Nephron progenitor cell (in vitro differentiated cells): Measurements from ENCODE around the gene RTL5.

Source experiments
- DNase-seq: peaks from one replicate; pipeline ENCODE4 v3.0.0; 2021
- H3K27ac Mint-ChIP-seq: 2 replicates; pipeline ENCODE4 v1.8.0; 2021; ENCODE audit warnings: mild to moderate bottlenecking, moderate library complexity, mixed read lengths
- H3K27me3 Mint-ChIP-seq: 2 replicates; pipeline ENCODE4 v1.8.0; 2021; ENCODE audit warnings: mild to moderate bottlenecking, low read depth, mixed read lengths; ENCODE audit not compliant: poor library complexity
- H3K36me3 Mint-ChIP-seq: 2 replicates; pipeline ENCODE4 v1.8.0; 2021; ENCODE audit warnings: low read depth, mixed read lengths
- H3K4me1 Mint-ChIP-seq: 2 replicates; pipeline ENCODE4 v1.8.0; 2021; ENCODE audit warnings: mixed read lengths
- H3K4me3 Mint-ChIP-seq: 2 replicates; pipeline ENCODE4 v1.8.0; 2021; ENCODE audit warnings: mild to moderate bottlenecking, moderate library complexity, mixed read lengths
- H3K9me3 Mint-ChIP-seq: 2 replicates; pipeline ENCODE4 v1.8.0; 2021; ENCODE audit warnings: mild to moderate bottlenecking, moderate library complexity, mixed read lengths
- CTCF ChIP-seq: fragments of 200-600 bp; sonication (generic); IDR thresholded peaks from 2 replicates; pipeline ENCODE4 v1.5.0; 2021; ENCODE audit warnings: antibody characterized with exemption

Gene RTL5

GRCh38 chrX:72110051-72110875, 21.5 kb downstream of the RTL5 start:
- Mint-ChIP-seq H3K9me3 (peaks cover 59% of the 10 kb centered on the region), H3K27ac (no peak overlapping the region)
- DNase-seq: no peak

GRCh38 chrX:72108666-72109065, 23.0 kb downstream of the RTL5 start:
- DNase-seq: no peak
- Mint-ChIP-seq H3K4me1 (peaks cover 23% of the 10 kb centered on the region), H3K27ac (no peak overlapping the region), H3K36me3 (peaks cover 5% of the 10 kb centered on the region), H3K27me3 (peaks cover 3% of the 10 kb centered on the region), H3K9me3 (peaks cover 59% of the 10 kb centered on the region), H3K4me3 (no peak overlapping the region)
- TF ChIP-seq CTCF: no peak

More at GRCh38 chrX:72110051-72110875, 21.5 kb downstream of the RTL5 start:
- Mint-ChIP-seq H3K27me3 (no peaks in the 10 kb centered on the region), H3K4me3 (no peak overlapping the region), H3K4me1 (peaks cover 39% of the 10 kb centered on the region), H3K36me3 (peaks cover 5% of the 10 kb centered on the region)
- no peak for TF ChIP-seq CTCF

- Mint-ChIP-seq H3K36me3 (peaks cover 5% of the 10 kb centered on the region), H3K9me3 (peaks cover 62% of the 10 kb centered on the region), H3K4me3 (no peak overlapping the region), H3K4me1 (peaks cover 22% of the 10 kb centered on the region), H3K27ac (peak overlapping the region; percentile 46), H3K27me3 (peaks cover 3% of the 10 kb centered on the region)
- TF ChIP-seq CTCF: no peak
- DNase-seq: no peak
These were observed 23.7 kb downstream of the RTL5 start for GRCh38 chrX:72107841-72108595.

- Mint-ChIP-seq H3K27me3 (peaks cover 3% of the 10 kb centered on the region), H3K36me3 (peaks cover 5% of the 10 kb centered on the region), H3K4me1 (peaks cover 22% of the 10 kb centered on the region), H3K4me3 (no peak overlapping the region), H3K9me3 (peaks cover 63% of the 10 kb centered on the region), H3K27ac (peak overlapping the region; percentile 46)
- TF ChIP-seq CTCF: no peak
- no peak for DNase-seq
These were observed 24.4 kb downstream of the RTL5 start for GRCh38 chrX:72107320-72107719.

GRCh38 chrX:72105436-72105835, 26.3 kb downstream of the RTL5 start:
- DNase-seq: no peak
- H3K27me3 Mint-ChIP-seq: peaks cover 3% of the 10 kb centered on the region
- H3K4me3 Mint-ChIP-seq: no peak overlapping the region
- H3K4me1 Mint-ChIP-seq: peaks cover 27% of the 10 kb centered on the region
- H3K9me3 Mint-ChIP-seq: peaks cover 56% of the 10 kb centered on the region
- no peak for TF ChIP-seq CTCF
- peaks cover 5% of the 10 kb centered on the region for H3K36me3 Mint-ChIP-seq
- no peak overlapping the region for H3K27ac Mint-ChIP-seq
